GM12873 (cell line): Measurements from ENCODE around the gene ANKRD11.

Experiments
- CTCF ChIP-seq: IDR thresholded peaks from 2 replicates; pipeline ENCODE4 v1.5.1; 2012; ENCODE audit warnings: low read depth, mild to moderate bottlenecking, moderate library complexity, low read length, control low read depth; ENCODE audit not compliant: insufficient read depth; ENCODE audit errors: missing control alignments

The ANKRD11 gene

GRCh38 chr16:89265647-89266046 is 224.7 kb downstream of the ANKRD11 start:
- TF ChIP-seq CTCF: no peak

- TF ChIP-seq CTCF: no peak
These were observed 225.4 kb downstream of the ANKRD11 start for GRCh38 chr16:89264800-89265550.

- TF ChIP-seq CTCF: no peak
These were observed 228.4 kb downstream of the ANKRD11 start for GRCh38 chr16:89261691-89262563.

- TF ChIP-seq CTCF: no peak
These were observed 232.4 kb downstream of the ANKRD11 start for GRCh38 chr16:89257757-89258465.

GRCh38 chr16:89257281-89257731 is 233.1 kb downstream of the ANKRD11 start:
- no peak for TF ChIP-seq CTCF

- no peak for TF ChIP-seq CTCF
These were observed 233.6 kb downstream of the ANKRD11 start for GRCh38 chr16:89256651-89257254.
